ENCODE measurements around the gene WDR33.

Gene WDR33

DNA sequence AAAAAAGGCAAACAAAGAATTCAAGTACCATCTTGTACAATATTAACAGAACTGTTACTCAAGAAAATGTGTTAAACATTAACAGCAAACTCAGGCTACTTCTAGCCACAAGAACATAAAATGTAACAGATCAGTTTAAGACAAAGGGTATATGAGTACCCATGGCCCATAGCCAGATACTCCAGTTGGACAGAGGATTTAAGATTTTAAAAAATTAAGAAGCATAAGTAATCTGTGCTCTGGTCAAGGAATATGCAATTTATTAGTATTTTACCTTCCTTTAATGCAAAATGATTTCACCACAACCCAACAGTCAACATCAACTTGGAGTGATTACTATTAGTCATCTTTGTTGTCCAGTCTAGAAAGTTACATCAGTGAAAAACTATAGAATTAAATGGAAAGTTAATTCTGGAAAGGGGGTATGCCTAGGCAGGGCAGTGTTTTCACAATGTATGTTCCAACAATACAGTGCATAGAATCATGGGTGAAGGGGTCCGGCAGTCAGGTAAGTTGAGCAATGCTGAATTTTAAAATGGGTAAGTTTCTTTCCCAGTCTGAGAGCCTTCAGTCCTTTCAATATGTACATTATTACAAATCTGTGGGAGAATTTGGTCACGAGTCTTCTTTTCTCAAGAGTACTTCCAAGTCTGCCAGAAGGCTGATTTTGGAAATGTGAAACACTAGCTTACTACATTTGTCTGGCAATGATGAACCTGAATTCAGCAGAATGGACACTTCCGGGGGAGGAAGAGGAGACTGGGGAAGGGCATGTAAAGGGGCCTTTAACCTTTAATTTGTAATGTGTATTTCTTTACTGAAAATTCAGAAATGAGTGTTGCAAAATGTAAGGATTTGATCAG lies 75.2 kb downstream of the WDR33 start:
- Histone ChIP-seq H3K36me3 (ENCODE audit: control insufficient read depth, insufficient read depth, low read length) (no peaks in the 10 kb centered on the region; the same call in 1 of the 2 replicates), H3K27me3 (replicated peaks; ENCODE audit: control insufficient read depth, insufficient read depth, low read length) (no peaks in the 10 kb centered on the region), H3K4me3 (replicated peaks; ENCODE audit: low read depth, low read length) (no peak overlapping the region)
- TF ChIP-seq, protein P1, sequence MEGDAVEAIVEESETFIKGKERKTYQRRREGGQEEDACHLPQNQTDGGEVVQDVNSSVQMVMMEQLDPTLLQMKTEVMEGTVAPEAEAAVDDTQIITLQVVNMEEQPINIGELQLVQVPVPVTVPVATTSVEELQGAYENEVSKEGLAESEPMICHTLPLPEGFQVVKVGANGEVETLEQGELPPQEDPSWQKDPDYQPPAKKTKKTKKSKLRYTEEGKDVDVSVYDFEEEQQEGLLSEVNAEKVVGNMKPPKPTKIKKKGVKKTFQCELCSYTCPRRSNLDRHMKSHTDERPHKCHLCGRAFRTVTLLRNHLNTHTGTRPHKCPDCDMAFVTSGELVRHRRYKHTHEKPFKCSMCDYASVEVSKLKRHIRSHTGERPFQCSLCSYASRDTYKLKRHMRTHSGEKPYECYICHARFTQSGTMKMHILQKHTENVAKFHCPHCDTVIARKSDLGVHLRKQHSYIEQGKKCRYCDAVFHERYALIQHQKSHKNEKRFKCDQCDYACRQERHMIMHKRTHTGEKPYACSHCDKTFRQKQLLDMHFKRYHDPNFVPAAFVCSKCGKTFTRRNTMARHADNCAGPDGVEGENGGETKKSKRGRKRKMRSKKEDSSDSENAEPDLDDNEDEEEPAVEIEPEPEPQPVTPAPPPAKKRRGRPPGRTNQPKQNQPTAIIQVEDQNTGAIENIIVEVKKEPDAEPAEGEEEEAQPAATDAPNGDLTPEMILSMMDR (IDR thresholded peaks at IDR 0.05; ENCODE audit: insufficient read depth, low read length, poor library complexity, severe bottlenecking), result no peak
- no peak for DNase-seq (ENCODE audit: extremely low read depth, insufficient read length)

- TF ChIP-seq, protein P1 (IDR thresholded peaks at IDR 0.05; ENCODE audit: insufficient read depth, low read length, poor library complexity, severe bottlenecking), result no peak
- H3K36me3 ChIP-seq (ENCODE audit: control insufficient read depth, insufficient read depth, low read length), result no peaks in the 10 kb centered on the region; the same call in 1 of the 2 replicates
- no peak overlapping the region for H3K4me3 ChIP-seq (replicated peaks; ENCODE audit: low read depth, low read length)
- H3K27me3 ChIP-seq (replicated peaks; ENCODE audit: control insufficient read depth, insufficient read depth, low read length), result no peaks in the 10 kb centered on the region
- no peak for DNase-seq (ENCODE audit: extremely low read depth, insufficient read length)
These were observed 75.9 kb downstream of the WDR33 start for GRCh38 chr2:127735044-127735443.

DNA sequence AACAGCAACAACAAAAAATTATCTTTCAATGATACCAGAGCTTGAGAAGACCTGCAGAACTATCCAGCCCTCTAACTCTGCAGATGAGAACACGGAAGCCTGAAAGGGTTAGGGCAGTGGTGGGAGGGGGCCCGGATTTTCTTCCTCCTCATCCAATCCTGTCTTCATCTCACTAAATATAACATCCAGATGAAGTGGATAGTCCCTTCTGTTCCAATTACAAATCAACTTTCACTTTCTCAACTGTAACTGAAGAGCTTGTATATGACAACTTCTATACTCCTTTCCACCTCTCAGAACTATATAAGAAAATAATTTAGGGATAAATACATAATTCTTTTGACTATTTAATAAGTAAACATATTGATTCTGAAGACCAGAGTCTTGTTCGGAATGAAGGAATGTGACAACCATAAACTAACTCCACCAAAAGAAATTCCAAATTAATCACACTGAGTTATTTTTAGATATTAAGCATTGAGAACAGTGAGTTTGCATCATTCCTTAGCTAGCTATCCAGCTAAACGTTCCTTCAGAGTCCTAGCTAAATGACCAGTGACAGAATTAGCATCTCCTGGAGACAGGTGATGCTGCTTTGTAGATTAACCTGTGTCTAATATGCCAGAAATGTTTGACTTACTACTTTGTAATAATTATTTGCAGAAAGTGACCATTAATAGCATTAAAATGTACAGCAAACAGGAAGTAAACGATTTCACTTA lies 77.0 kb downstream of the WDR33 start:
- TF ChIP-seq, protein P1 (IDR thresholded peaks at IDR 0.05; ENCODE audit: insufficient read depth, low read length, poor library complexity, severe bottlenecking), result no peak
- Histone ChIP-seq H3K27me3 (replicated peaks; ENCODE audit: control insufficient read depth, insufficient read depth, low read length) (no peaks in the 10 kb centered on the region), H3K4me3 (replicated peaks; ENCODE audit: low read depth, low read length) (no peak overlapping the region), H3K36me3 (ENCODE audit: control insufficient read depth, insufficient read depth, low read length) (no peaks in the 10 kb centered on the region; the same call in 1 of the 2 replicates)
- no peak for DNase-seq (ENCODE audit: extremely low read depth, insufficient read length)

GRCh38 chr2:127733113-127733815 lies 77.7 kb downstream of the WDR33 start:
- no peaks in the 10 kb centered on the region; the same call in 1 of the 2 replicates for H3K36me3 ChIP-seq (ENCODE audit: control insufficient read depth, insufficient read depth, low read length)
- no peak overlapping the region for H3K4me3 ChIP-seq (replicated peaks; ENCODE audit: low read depth, low read length)
- DNase-seq (ENCODE audit: extremely low read depth, insufficient read length), result no peak
- H3K27me3 ChIP-seq (replicated peaks; ENCODE audit: control insufficient read depth, insufficient read depth, low read length), result no peaks in the 10 kb centered on the region
- TF ChIP-seq, protein P1 (IDR thresholded peaks at IDR 0.05; ENCODE audit: insufficient read depth, low read length, poor library complexity, severe bottlenecking), result no peak

GRCh38 chr2:127726158-127726880 lies 84.7 kb downstream of the WDR33 start:
- H3K36me3 ChIP-seq (ENCODE audit: control insufficient read depth, insufficient read depth, low read length), result peaks cover 5% of the 10 kb centered on the region
- DNase-seq (ENCODE audit: extremely low read depth, insufficient read length), result no peak
- TF ChIP-seq, protein P1 (IDR thresholded peaks at IDR 0.05; ENCODE audit: insufficient read depth, low read length, poor library complexity, severe bottlenecking), result no peak
- H3K27me3 ChIP-seq (replicated peaks; ENCODE audit: control insufficient read depth, insufficient read depth, low read length), result no peaks in the 10 kb centered on the region
- H3K4me3 ChIP-seq (replicated peaks; ENCODE audit: low read depth, low read length), result no peak overlapping the region
